Measurements from ENCODE around the gene BCR. TPM values are rescaled to one million over a fixed set of nuclear protein-coding genes. Genes with fewer than 3 reads are reported as not detected.

Gene BCR
- total and polyA plus RNA-seq, 2 of the 13 experiments (the other 11 are each of a cell fraction or from before 2014, with no cell fraction given), result 19.9 to 33.6 TPM

- TF ChIP-seq, protein P1, sequence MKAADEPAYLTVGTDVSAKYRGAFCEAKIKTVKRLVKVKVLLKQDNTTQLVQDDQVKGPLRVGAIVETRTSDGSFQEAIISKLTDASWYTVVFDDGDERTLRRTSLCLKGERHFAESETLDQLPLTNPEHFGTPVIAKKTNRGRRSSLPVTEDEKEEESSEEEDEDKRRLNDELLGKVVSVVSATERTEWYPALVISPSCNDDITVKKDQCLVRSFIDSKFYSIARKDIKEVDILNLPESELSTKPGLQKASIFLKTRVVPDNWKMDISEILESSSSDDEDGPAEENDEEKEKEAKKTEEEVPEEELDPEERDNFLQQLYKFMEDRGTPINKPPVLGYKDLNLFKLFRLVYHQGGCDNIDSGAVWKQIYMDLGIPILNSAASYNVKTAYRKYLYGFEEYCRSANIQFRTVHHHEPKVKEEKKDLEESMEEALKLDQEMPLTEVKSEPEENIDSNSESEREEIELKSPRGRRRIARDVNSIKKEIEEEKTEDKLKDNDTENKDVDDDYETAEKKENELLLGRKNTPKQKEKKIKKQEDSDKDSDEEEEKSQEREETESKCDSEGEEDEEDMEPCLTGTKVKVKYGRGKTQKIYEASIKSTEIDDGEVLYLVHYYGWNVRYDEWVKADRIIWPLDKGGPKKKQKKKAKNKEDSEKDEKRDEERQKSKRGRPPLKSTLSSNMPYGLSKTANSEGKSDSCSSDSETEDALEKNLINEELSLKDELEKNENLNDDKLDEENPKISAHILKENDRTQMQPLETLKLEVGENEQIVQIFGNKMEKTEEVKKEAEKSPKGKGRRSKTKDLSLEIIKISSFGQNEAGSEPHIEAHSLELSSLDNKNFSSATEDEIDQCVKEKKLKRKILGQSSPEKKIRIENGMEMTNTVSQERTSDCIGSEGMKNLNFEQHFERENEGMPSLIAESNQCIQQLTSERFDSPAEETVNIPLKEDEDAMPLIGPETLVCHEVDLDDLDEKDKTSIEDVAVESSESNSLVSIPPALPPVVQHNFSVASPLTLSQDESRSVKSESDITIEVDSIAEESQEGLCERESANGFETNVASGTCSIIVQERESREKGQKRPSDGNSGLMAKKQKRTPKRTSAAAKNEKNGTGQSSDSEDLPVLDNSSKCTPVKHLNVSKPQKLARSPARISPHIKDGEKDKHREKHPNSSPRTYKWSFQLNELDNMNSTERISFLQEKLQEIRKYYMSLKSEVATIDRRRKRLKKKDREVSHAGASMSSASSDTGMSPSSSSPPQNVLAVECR (CRISPR knock-in tag; IDR thresholded peaks at IDR 0.05; ENCODE audit: borderline replicate concordance), result peak; percentile 48
- TF ChIP-seq ATM (IDR thresholded peaks at IDR 0.05; ENCODE audit: borderline replicate concordance), result no peak
- TF ChIP-seq ZNF550 (CRISPR knock-in tag; IDR thresholded peaks at IDR 0.05; ENCODE audit: borderline replicate concordance), result no peak
- no peak for TF ChIP-seq ATF6 (CRISPR knock-in tag; conservative IDR thresholded peaks at IDR 0.05)
- no peak for TF ChIP-seq RBFOX2 (IDR thresholded peaks at IDR 0.05; ENCODE audit: low read depth, low read length)
- no peak for TF ChIP-seq ZNF383 (CRISPR knock-in tag; IDR thresholded peaks at IDR 0.05; ENCODE audit: borderline replicate concordance)
- TF ChIP-seq, protein P2, sequence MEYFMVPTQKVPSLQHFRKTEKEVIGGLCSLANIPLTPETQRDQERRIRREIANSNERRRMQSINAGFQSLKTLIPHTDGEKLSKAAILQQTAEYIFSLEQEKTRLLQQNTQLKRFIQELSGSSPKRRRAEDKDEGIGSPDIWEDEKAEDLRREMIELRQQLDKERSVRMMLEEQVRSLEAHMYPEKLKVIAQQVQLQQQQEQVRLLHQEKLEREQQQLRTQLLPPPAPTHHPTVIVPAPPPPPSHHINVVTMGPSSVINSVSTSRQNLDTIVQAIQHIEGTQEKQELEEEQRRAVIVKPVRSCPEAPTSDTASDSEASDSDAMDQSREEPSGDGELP (IDR thresholded peaks at IDR 0.05; ENCODE audit: borderline replicate concordance, low read depth), result no peak
- TF ChIP-seq ZBTB7B (CRISPR knock-in tag; IDR thresholded peaks at IDR 0.05), result 0 out of 2 replicates have a peak, but pooled peaks have one; percentile 39
- TF ChIP-seq HNRNPLL (IDR thresholded peaks at IDR 0.05; ENCODE audit: low read depth, low read length, poor library complexity, severe bottlenecking), result no peak
- TF ChIP-seq SP5 (CRISPR knock-in tag; IDR thresholded peaks at IDR 0.05; ENCODE audit: borderline replicate concordance, low read depth), result peak; percentile 15
- TF ChIP-seq POGZ (CRISPR knock-in tag; IDR thresholded peaks at IDR 0.05), result no peak
- TF ChIP-seq ZNF616 (CRISPR knock-in tag; IDR thresholded peaks at IDR 0.05; ENCODE audit: low read depth), result peak; percentile 53; the same call in 1 of the 2 replicates
- TF ChIP-seq, protein P3, sequence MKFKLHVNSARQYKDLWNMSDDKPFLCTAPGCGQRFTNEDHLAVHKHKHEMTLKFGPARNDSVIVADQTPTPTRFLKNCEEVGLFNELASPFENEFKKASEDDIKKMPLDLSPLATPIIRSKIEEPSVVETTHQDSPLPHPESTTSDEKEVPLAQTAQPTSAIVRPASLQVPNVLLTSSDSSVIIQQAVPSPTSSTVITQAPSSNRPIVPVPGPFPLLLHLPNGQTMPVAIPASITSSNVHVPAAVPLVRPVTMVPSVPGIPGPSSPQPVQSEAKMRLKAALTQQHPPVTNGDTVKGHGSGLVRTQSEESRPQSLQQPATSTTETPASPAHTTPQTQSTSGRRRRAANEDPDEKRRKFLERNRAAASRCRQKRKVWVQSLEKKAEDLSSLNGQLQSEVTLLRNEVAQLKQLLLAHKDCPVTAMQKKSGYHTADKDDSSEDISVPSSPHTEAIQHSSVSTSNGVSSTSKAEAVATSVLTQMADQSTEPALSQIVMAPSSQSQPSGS (CRISPR knock-in tag; IDR thresholded peaks at IDR 0.05), result no peak
- peak; percentile 74; the same call in 1 of the 2 replicates for TF ChIP-seq ZNF749 (CRISPR knock-in tag; IDR thresholded peaks at IDR 0.05; ENCODE audit: borderline replicate concordance)
- 0 out of 2 replicates have a peak, but pooled peaks have one; percentile 43 for TF ChIP-seq REXO4 (CRISPR knock-in tag; IDR thresholded peaks at IDR 0.05; ENCODE audit: borderline replicate concordance)
- TF ChIP-seq POGK (CRISPR knock-in tag; conservative IDR thresholded peaks at IDR 0.05), result 0 out of 2 replicates have a peak, but pooled peaks have one; percentile 19
- TF ChIP-seq SAP130 (CRISPR knock-in tag; IDR thresholded peaks at IDR 0.05; ENCODE audit: low read depth), result peak; percentile 73
These were observed 669 bp upstream of the BCR start (continued) for GRCh38 chr22:23179381-23180299.
